Measurements from ENCODE around the gene ZIC5. TPM values are rescaled to one million over a fixed set of nuclear protein-coding genes. Genes with fewer than 3 reads are reported as not detected.
"Not testable (repeated sequence)": the region's sequence is repeated elsewhere in the genome, so short reads cannot be mapped to it uniquely, and the experiment has no call there.

ZIC5 gene
- total RNA-seq, 1 donor from 2014 or later, result 0.27 TPM

DNA sequence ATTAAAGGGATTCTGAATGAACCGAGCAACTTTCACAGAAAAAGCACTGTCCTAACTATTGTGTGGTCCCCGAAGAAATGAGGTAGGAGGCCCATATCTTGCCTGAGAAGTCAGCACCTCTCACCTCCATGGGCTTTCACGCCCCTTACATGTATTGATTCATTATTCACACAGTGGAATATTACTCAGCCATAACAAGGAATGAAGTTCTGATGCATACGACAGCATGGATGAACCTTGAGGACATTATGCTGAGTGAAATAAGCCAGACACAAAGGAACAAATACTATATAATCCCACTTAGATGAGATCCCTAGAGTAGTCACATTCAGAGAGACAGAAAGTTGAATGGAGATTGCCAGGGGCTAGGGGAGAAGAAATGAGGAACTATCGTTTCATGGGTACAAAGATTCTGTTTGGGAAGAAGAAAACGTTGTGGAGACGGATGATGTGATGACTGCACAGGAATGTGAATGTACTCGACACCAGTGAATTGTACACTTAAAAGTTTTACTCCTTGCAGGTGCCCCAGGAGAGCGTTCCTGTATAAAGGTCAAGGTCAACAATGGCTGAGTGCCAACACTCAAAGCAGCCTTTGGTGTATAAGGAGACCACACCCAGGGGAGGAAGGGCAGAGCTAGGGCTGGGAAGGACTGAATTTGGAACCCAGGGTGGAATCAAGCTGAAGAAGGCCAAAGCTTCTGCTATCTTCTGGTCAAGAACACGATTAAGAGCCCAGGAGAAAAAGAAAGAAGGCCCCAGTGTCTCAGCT, 22.5 kb downstream of the ZIC5 start:
- DNase-seq (ENCODE audit: low read depth) (no peak), FAIRE-seq (no peak)
- no peaks in the 10 kb centered on the region for H3K36me3 Mint-ChIP-seq (ENCODE audit: low read depth, unreplicated experiment)
- H3K4me1 ChIP-seq (ENCODE audit: insufficient read depth, low read length), result no peaks in the 10 kb centered on the region
- no peaks in the 10 kb centered on the region for H3K9me3 ChIP-seq (ENCODE audit: insufficient read depth, low read depth, low read length)
- no peak for TF ChIP-seq EZH2 (IDR thresholded peaks at IDR 0.05; ENCODE audit: insufficient read depth, low read length)
- TF ChIP-seq CTCF (IDR thresholded peaks at IDR 0.05; ENCODE audit: insufficient read depth, low read depth, low read length), result no peak
- no peak overlapping the region for H3K4me3 ChIP-seq (ENCODE audit: insufficient read depth, low read depth, low read length)
- H3K27me3 ChIP-seq (ENCODE audit: insufficient read depth, low read length), result peaks cover 25% of the 10 kb centered on the region
- H3K9ac ChIP-seq (ENCODE audit: low read length), result no peak overlapping the region
- peaks cover 10% of the 10 kb centered on the region for H3K4me1 Mint-ChIP-seq (ENCODE audit: low read depth, unreplicated experiment)
- no peaks in the 10 kb centered on the region for H3K36me3 ChIP-seq (ENCODE audit: insufficient read depth, low read length)
- H4K20me1 ChIP-seq (ENCODE audit: insufficient read depth, low read length), result no peaks in the 10 kb centered on the region
- no peak overlapping the region for H2AFZ ChIP-seq (ENCODE audit: low read depth, low read length)
- H3K4me2 ChIP-seq (ENCODE audit: low read length), result no peak overlapping the region
- no peak overlapping the region for H3K4me3 Mint-ChIP-seq (ENCODE audit: unreplicated experiment)
- no peak overlapping the region for H3K27ac Mint-ChIP-seq (ENCODE audit: unreplicated experiment)
- no peak overlapping the region for H3K27ac ChIP-seq (ENCODE audit: low read depth, low read length)
- H3K9me3 Mint-ChIP-seq (ENCODE audit: unreplicated experiment), result no peaks in the 10 kb centered on the region
- H3K27me3 Mint-ChIP-seq (ENCODE audit: low read depth, unreplicated experiment), result peaks cover 66% of the 10 kb centered on the region
- no peaks in the 10 kb centered on the region for H3K79me2 ChIP-seq (ENCODE audit: insufficient read depth, low read length)

GRCh38 chr13:99948411-99948810, 23.2 kb downstream of the ZIC5 start:
- H3K9me3 ChIP-seq (ENCODE audit: insufficient read depth, low read depth, low read length), result no peaks in the 10 kb centered on the region
- Mint-ChIP-seq H3K4me3 (ENCODE audit: unreplicated experiment) (no peak overlapping the region), H3K4me1 (ENCODE audit: low read depth, unreplicated experiment) (peaks cover 10% of the 10 kb centered on the region), H3K9me3 (ENCODE audit: unreplicated experiment) (no peaks in the 10 kb centered on the region), H3K27me3 (ENCODE audit: low read depth, unreplicated experiment) (peaks cover 62% of the 10 kb centered on the region), H3K27ac (ENCODE audit: unreplicated experiment) (no peak overlapping the region), H3K36me3 (ENCODE audit: low read depth, unreplicated experiment) (no peaks in the 10 kb centered on the region)
- no peak for FAIRE-seq
- TF ChIP-seq EZH2 (IDR thresholded peaks at IDR 0.05; ENCODE audit: insufficient read depth, low read length) (no peak), CTCF (IDR thresholded peaks at IDR 0.05; ENCODE audit: insufficient read depth, low read depth, low read length) (no peak)
- DNase-seq (ENCODE audit: low read depth), result no peak
- H3K27me3 ChIP-seq (ENCODE audit: insufficient read depth, low read length), result peaks cover 19% of the 10 kb centered on the region
- no peak overlapping the region for H3K9ac ChIP-seq (ENCODE audit: low read length)
- H3K4me1 ChIP-seq (ENCODE audit: insufficient read depth, low read length), result no peaks in the 10 kb centered on the region
- no peaks in the 10 kb centered on the region for H4K20me1 ChIP-seq (ENCODE audit: insufficient read depth, low read length)
- no peaks in the 10 kb centered on the region for H3K79me2 ChIP-seq (ENCODE audit: insufficient read depth, low read length)
- no peak overlapping the region for H3K27ac ChIP-seq (ENCODE audit: low read depth, low read length)
- no peaks in the 10 kb centered on the region for H3K36me3 ChIP-seq (ENCODE audit: insufficient read depth, low read length)
- no peak overlapping the region for H3K4me3 ChIP-seq (ENCODE audit: insufficient read depth, low read depth, low read length)
- H2AFZ ChIP-seq (ENCODE audit: low read depth, low read length), result no peak overlapping the region
- no peak overlapping the region for H3K4me2 ChIP-seq (ENCODE audit: low read length)

DNA sequence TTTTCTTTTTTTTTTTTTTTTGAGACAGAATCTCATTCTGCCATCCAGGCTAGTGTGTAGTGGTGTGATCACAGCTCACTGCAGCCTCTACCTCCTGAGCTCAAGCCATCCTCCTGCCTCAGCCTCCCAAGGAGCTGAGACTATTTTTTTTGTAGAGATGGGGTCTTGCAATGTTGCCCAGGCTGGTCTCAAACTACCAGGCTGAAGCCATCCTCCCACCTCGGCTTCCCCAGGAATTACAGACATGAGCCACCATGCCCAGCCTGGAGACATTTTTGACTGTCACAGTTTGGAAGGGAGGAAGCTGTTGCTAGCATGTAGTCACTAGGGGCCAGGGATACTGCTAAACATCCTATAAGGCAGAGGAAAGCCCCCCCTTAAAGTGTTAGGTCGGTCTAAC, 23.9 kb downstream of the ZIC5 start:
- DNase-seq (ENCODE audit: low read depth) (no peak), FAIRE-seq (no peak)
- no peak for TF ChIP-seq EZH2 (IDR thresholded peaks at IDR 0.05; ENCODE audit: insufficient read depth, low read length)
- TF ChIP-seq CTCF (IDR thresholded peaks at IDR 0.05; ENCODE audit: insufficient read depth, low read depth, low read length), result no peak
- no peak overlapping the region for H3K27ac Mint-ChIP-seq (ENCODE audit: unreplicated experiment)
- no peak overlapping the region for H2AFZ ChIP-seq (ENCODE audit: low read depth, low read length)
- peaks cover 55% of the 10 kb centered on the region for H3K27me3 Mint-ChIP-seq (ENCODE audit: low read depth, unreplicated experiment)
- H3K4me1 Mint-ChIP-seq (ENCODE audit: low read depth, unreplicated experiment), result peaks cover 10% of the 10 kb centered on the region
- H3K9me3 Mint-ChIP-seq (ENCODE audit: unreplicated experiment), result no peaks in the 10 kb centered on the region
- no peaks in the 10 kb centered on the region for H4K20me1 ChIP-seq (ENCODE audit: insufficient read depth, low read length)
- no peaks in the 10 kb centered on the region for H3K4me1 ChIP-seq (ENCODE audit: insufficient read depth, low read length)
- no peaks in the 10 kb centered on the region for H3K36me3 ChIP-seq (ENCODE audit: insufficient read depth, low read length)
- H3K9ac ChIP-seq (ENCODE audit: low read length), result no peak overlapping the region
- no peak overlapping the region for H3K4me3 Mint-ChIP-seq (ENCODE audit: unreplicated experiment)
- H3K36me3 Mint-ChIP-seq (ENCODE audit: low read depth, unreplicated experiment), result no peaks in the 10 kb centered on the region
- H3K27ac ChIP-seq (ENCODE audit: low read depth, low read length), result no peak overlapping the region
- H3K4me3 ChIP-seq (ENCODE audit: insufficient read depth, low read depth, low read length), result no peak overlapping the region
- no peaks in the 10 kb centered on the region for H3K9me3 ChIP-seq (ENCODE audit: insufficient read depth, low read depth, low read length)
- no peak overlapping the region for H3K4me2 ChIP-seq (ENCODE audit: low read length)
- H3K79me2 ChIP-seq (ENCODE audit: insufficient read depth, low read length), result no peaks in the 10 kb centered on the region
- H3K27me3 ChIP-seq (ENCODE audit: insufficient read depth, low read length), result peaks cover 17% of the 10 kb centered on the region

GRCh38 chr13:99945515-99945914, 26.1 kb downstream of the ZIC5 start:
- not testable (repeated sequence) for H3K36me3 ChIP-seq (ENCODE audit: insufficient read depth, low read length); H3K27ac ChIP-seq (ENCODE audit: low read depth, low read length); H3K9me3 Mint-ChIP-seq (ENCODE audit: unreplicated experiment); H4K20me1 ChIP-seq (ENCODE audit: insufficient read depth, low read length); FAIRE-seq; DNase-seq (ENCODE audit: low read depth); H3K4me1 ChIP-seq (ENCODE audit: insufficient read depth, low read length); H3K4me3 ChIP-seq (ENCODE audit: insufficient read depth, low read depth, low read length); H2AFZ ChIP-seq (ENCODE audit: low read depth, low read length); H3K36me3 Mint-ChIP-seq (ENCODE audit: low read depth, unreplicated experiment); H3K27ac Mint-ChIP-seq (ENCODE audit: unreplicated experiment); H3K79me2 ChIP-seq (ENCODE audit: insufficient read depth, low read length); H3K9me3 ChIP-seq (ENCODE audit: insufficient read depth, low read depth, low read length); H3K4me2 ChIP-seq (ENCODE audit: low read length); H3K4me3 Mint-ChIP-seq (ENCODE audit: unreplicated experiment); H3K9ac ChIP-seq (ENCODE audit: low read length)
- Mint-ChIP-seq H3K27me3 (ENCODE audit: low read depth, unreplicated experiment) (peaks cover 42% of the 10 kb centered on the region), H3K4me1 (ENCODE audit: low read depth, unreplicated experiment) (peaks cover 10% of the 10 kb centered on the region)
- peaks cover 13% of the 10 kb centered on the region for H3K27me3 ChIP-seq (ENCODE audit: insufficient read depth, low read length)
